ENCODE data around the gene MAN2C1. TPM values are rescaled to one million over a fixed set of nuclear protein-coding genes. Genes with fewer than 3 reads are reported as not detected.

Gene MAN2C1
- total RNA-seq, 3 donors from 2014 or later: 112 to 259 (median 169) TPM

DNA sequence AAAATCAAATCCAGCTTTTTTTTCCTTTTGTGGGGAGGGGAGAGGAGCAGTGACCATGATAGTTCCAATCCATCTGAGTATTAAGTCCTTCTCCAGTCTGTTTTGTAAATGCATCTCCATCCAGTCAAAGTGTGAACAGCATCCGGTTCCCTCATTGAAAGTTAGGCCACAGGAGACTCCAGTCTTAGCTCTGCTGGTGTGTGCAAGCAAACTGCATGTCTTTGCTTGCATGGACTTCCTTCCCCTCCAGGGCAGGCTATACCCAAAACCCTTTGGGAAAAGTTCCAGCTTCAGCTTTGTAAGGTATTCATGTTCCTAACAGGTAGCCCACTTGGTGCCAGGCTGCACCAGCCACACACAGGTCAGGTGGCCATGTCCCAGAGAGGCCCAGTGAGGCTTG is 3.1 kb upstream of the MAN2C1 start:
- no peak for DNase-seq (ENCODE audit: low spot score in 2 of 2)

DNA sequence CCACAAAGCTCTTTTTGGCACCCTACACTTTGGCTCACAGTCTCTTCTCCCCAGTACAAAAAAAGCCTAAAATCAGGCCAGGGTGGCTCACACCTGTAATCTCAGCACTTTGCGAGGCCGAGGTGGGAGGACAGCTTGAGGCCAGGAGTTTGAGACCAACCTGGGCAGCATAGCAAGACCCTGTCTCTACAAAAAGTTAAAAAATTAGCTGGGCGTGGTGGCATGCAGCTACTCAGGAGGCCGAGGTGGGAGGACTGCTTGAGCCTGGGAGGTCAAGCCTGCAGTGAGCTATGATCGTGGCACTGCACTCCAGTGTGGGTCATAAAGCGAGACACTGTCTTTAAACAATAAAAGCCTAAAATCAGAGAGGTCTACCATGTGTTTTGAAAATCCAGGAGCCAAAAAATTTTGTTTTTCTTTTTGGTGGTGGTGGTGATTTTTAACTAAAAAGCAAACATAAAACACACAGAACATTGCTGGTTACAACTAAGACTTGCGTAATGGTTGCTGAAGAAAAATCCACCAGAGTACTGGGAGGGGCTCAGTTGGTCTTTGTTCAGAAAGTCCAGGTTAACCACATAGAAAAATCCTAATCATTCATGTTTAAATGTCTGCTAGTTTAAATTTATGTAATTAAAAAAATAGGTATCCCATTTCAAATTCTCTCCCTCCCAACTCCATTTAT is 1.6 kb upstream of the MAN2C1 start:
- TF ChIP-seq POLR2A (IDR thresholded peaks at IDR 0.05): no peak
- TF ChIP-seq, protein P1, sequence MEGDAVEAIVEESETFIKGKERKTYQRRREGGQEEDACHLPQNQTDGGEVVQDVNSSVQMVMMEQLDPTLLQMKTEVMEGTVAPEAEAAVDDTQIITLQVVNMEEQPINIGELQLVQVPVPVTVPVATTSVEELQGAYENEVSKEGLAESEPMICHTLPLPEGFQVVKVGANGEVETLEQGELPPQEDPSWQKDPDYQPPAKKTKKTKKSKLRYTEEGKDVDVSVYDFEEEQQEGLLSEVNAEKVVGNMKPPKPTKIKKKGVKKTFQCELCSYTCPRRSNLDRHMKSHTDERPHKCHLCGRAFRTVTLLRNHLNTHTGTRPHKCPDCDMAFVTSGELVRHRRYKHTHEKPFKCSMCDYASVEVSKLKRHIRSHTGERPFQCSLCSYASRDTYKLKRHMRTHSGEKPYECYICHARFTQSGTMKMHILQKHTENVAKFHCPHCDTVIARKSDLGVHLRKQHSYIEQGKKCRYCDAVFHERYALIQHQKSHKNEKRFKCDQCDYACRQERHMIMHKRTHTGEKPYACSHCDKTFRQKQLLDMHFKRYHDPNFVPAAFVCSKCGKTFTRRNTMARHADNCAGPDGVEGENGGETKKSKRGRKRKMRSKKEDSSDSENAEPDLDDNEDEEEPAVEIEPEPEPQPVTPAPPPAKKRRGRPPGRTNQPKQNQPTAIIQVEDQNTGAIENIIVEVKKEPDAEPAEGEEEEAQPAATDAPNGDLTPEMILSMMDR (IDR thresholded peaks at IDR 0.05): no peak
- TF ChIP-seq POLR2AphosphoS5 (IDR thresholded peaks at IDR 0.05): no peak
- no peak overlapping the region for H3K4me3 ChIP-seq
- peaks cover 6 to 8% of the 10 kb centered on the region in 2 donors for H3K4me1 ChIP-seq
- H3K27me3 ChIP-seq: no peaks in the 10 kb centered on the region
- intact Hi-C loops (cut with DNase I; ENCODE audit: low total_unique reads): no loop called here
- no peaks in the 10 kb centered on the region for H3K9me3 ChIP-seq
- H3K27ac ChIP-seq: peak overlapping the region in 1 of 2 donors; percentile 99
- H3K36me3 ChIP-seq: no peaks in the 10 kb centered on the region
- no peak for DNase-seq (ENCODE audit: low spot score in 2 of 2)

More for the DNA sequence above, 3.1 kb upstream of the MAN2C1 start:
- peaks cover 6 to 8% of the 10 kb centered on the region in 2 donors for H3K4me1 ChIP-seq
- intact Hi-C loops (cut with DNase I; ENCODE audit: low total_unique reads): no loop called here
- H3K4me3 ChIP-seq: no peak overlapping the region
- H3K27me3 ChIP-seq: no peaks in the 10 kb centered on the region
- TF ChIP-seq, protein P1 (IDR thresholded peaks at IDR 0.05): no peak
- TF ChIP-seq POLR2AphosphoS5 (IDR thresholded peaks at IDR 0.05) (no peak), POLR2A (IDR thresholded peaks at IDR 0.05) (no peak)
- H3K9me3 ChIP-seq: no peaks in the 10 kb centered on the region
- H3K36me3 ChIP-seq: peaks cover 7% of the 10 kb centered on the region
- no peak overlapping the region for H3K27ac ChIP-seq

DNA sequence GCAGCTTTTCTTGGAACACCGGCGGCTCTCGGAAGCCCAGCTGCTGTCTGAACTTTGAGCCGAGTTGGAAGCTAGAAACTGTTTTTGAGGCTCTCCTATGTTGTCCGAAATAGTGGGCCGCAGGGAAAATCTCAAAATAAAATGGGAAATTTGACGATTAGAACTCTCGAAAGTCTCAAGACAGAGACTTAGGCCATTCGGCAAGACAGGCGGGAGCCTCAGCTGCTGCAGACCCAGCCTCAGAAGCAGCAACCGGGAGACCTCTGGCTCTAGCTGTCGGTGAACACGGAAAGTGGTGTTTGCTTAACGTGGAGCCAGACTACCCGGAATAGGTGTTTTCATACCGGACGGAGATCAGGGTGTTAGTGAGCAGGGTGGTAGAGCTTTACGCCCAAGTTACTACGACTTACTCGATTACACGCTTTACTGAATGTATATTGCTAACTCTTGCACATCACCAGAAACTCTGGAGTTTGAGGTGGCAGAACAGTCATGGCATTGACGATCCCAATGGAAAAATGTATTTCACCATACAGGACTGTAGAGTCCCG is 357 bp upstream of the MAN2C1 start:
- Histone ChIP-seq H3K4me1 (peaks cover 6 to 8% of the 10 kb centered on the region in 2 donors), H3K27ac (peak overlapping the region; percentile 97 to 99), H3K4me3 (peak overlapping the region; percentile 97 to 99 (median 98)), H3K36me3 (peaks cover 5% of the 10 kb centered on the region), H3K9me3 (no peaks in the 10 kb centered on the region), H3K27me3 (no peaks in the 10 kb centered on the region)
- no peak for TF ChIP-seq POLR2A (IDR thresholded peaks at IDR 0.05)
- TF ChIP-seq POLR2AphosphoS5 (IDR thresholded peaks at IDR 0.05): no peak
- TF ChIP-seq, protein P1 (IDR thresholded peaks at IDR 0.05): no peak
- no peak for DNase-seq (ENCODE audit: low spot score in 2 of 2)
- intact Hi-C loops (cut with DNase I; ENCODE audit: low total_unique reads): no loop called here

DNA sequence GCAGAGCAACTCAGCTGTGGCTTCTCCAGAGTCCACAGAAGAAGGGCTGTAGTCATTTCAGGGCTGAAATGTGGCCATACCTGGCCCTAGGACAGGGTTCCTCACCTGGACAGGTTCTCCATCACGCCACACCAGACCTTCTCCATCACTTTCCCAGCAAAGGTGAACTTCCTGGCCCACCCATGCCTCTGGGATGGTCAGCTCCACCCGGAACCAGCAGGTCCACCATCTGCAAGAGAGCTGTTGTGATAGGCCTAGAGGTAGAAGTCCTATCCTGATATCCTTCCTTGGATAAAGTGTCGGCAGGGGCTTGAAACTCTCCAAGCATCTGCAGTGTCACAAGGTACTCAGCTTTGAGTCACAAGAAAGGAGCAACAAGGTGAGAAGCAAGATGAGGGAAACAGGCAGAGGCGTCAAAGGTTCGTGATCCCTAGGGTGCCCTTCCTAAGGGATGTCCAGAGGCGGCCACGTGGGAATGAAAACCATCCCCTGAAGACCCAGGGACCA is 948 bp downstream of the MAN2C1 start:
- peaks cover 5% of the 10 kb centered on the region for H3K36me3 ChIP-seq
- H3K4me1 ChIP-seq: peaks cover 6 to 8% of the 10 kb centered on the region in 2 donors
- no peaks in the 10 kb centered on the region for H3K27me3 ChIP-seq
- H3K9me3 ChIP-seq: no peaks in the 10 kb centered on the region
- peak overlapping the region; percentile 97 to 99 (median 98) for H3K4me3 ChIP-seq
- TF ChIP-seq POLR2AphosphoS5 (IDR thresholded peaks at IDR 0.05) (no peak), POLR2A (IDR thresholded peaks at IDR 0.05) (no peak)
- TF ChIP-seq, protein P1 (IDR thresholded peaks at IDR 0.05): no peak
- DNase-seq (ENCODE audit: low spot score in 2 of 2): no peak
- H3K27ac ChIP-seq: peak overlapping the region; percentile 97 to 99
- intact Hi-C loops (cut with DNase I; ENCODE audit: low total_unique reads): no loop called here

DNA sequence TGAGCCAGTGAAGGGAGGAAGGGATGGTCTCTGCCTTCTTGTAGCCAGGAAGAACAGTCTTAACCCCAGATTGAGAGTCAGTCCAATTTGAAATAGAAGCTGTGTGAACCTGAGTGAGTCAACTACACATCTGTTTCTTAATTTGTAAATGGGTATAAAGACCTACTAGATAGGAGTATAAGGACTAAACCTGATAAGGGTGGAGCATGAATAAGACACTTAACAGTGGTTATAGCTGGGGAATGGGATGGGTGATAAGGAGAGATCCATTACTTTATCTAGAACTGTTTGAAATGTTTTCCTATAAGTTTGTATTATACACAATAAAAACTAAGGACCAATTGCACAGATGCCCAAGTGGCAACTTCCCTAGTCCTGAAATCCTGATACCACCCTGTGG is 1.4 kb downstream of the MAN2C1 start:
- TF ChIP-seq, protein P1 (IDR thresholded peaks at IDR 0.05): no peak
- no peak for TF ChIP-seq POLR2A (IDR thresholded peaks at IDR 0.05)
- no peak for TF ChIP-seq POLR2AphosphoS5 (IDR thresholded peaks at IDR 0.05)
- no peaks in the 10 kb centered on the region for H3K9me3 ChIP-seq
- no peak overlapping the region for H3K4me3 ChIP-seq

More for the DNA sequence above, 1.4 kb downstream of the MAN2C1 start:
- intact Hi-C loops (cut with DNase I; ENCODE audit: low total_unique reads): no loop called here
- no peak for DNase-seq (ENCODE audit: low spot score in 2 of 2)
- peak overlapping the region; percentile 97 to 99 for H3K27ac ChIP-seq
- peaks cover 6 to 8% of the 10 kb centered on the region in 2 donors for H3K4me1 ChIP-seq
- peaks cover 5% of the 10 kb centered on the region for H3K36me3 ChIP-seq
- H3K27me3 ChIP-seq: no peaks in the 10 kb centered on the region

All from breast epithelium (tissue), 4 donors.